KMS-11 (cell line): ENCODE measurements around the gene MYADM.

Experiments used
- H2AFZ ChIP-seq: fragments of 200-600 bp; sonication (generic); 2 replicates; pipeline ENCODE4 v1.6.1; 2016; ENCODE audit warnings: antibody characterized with exemption, mixed run types, low read depth
- H3K27ac ChIP-seq: fragments of 200-600 bp; sonication (generic); 2 replicates; pipeline ENCODE4 v1.6.1; 2016; ENCODE audit warnings: mild to moderate bottlenecking, mixed run types
- H3K27me3 ChIP-seq: fragments of 200-600 bp; sonication (generic); 2 replicates; pipeline ENCODE4 v1.6.1; 2017; ENCODE audit warnings: mild to moderate bottlenecking, low read depth, mixed run types, moderate library complexity; ENCODE audit not compliant: insufficient read depth
- H3K36me3 ChIP-seq: fragments of 200-600 bp; sonication (generic); 2 replicates; pipeline ENCODE4 v1.6.1; 2017; ENCODE audit warnings: mild to moderate bottlenecking, mixed run types; ENCODE audit not compliant: insufficient read depth
- H3K4me1 ChIP-seq: fragments of 200-600 bp; sonication (generic); 2 replicates; pipeline ENCODE4 v1.6.1; 2016; ENCODE audit warnings: mild to moderate bottlenecking, low read depth, mixed run types; ENCODE audit not compliant: poor library complexity, severe bottlenecking
- H3K4me2 ChIP-seq: fragments of 200-600 bp; sonication (generic); 2 replicates; pipeline ENCODE4 v1.7.0; 2016; ENCODE audit warnings: mild to moderate bottlenecking, mixed run types
- H3K4me3 ChIP-seq: fragments of 200-600 bp; sonication (generic); IDR thresholded peaks from 2 replicates; pipeline ENCODE4 v1.6.1; 2017; ENCODE audit warnings: low read depth, low read length, mixed read lengths; ENCODE audit not compliant: insufficient read depth
- H3K79me2 ChIP-seq: fragments of 200-600 bp; sonication (generic); 2 replicates; pipeline ENCODE4 v1.6.1; 2016; ENCODE audit warnings: low read depth, mixed run types; ENCODE audit not compliant: insufficient read depth
- H3K9ac ChIP-seq: fragments of 200-600 bp; sonication (generic); 2 replicates; pipeline ENCODE4 v1.6.1; 2016; ENCODE audit warnings: mild to moderate bottlenecking, mixed run types
- H4K20me1 ChIP-seq: fragments of 200-600 bp; sonication (generic); 2 replicates; pipeline ENCODE4 v1.6.1; 2016; ENCODE audit warnings: mild to moderate bottlenecking, mixed run types; ENCODE audit not compliant: insufficient read depth
- TF ChIP-seq, protein P1 (sequence below): fragments of 200-600 bp; sonication (generic); conservative IDR thresholded peaks from 2 replicates; pipeline ENCODE4 v1.6.1; 2017; ENCODE audit warnings: low read depth, mild to moderate bottlenecking, antibody characterized with exemption, low read length, moderate library complexity, mixed read lengths

The MYADM gene

DNA sequence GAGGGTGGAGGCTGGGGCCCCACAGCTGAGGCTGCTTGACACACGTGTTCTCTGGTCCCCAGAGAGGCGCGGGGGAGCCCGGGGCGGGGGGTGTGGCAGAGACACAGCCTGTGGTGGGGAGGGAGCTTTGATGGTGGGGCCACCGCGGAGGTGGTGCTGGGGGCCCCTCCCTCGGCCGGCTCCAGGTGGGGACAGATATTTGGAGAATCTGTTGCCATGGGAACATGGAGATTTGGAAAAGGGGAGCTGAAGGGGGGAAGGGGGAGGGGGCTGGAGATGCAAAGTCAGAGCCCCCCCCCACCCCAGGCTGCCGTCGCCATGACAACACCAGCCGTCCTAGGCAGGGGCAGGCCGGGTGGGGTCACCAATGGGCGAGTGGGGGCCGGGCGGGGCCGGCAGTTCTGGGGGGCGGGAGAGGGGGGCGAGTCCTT, 15.6 kb downstream of the MYADM start:
- Histone ChIP-seq H4K20me1 (no peaks in the 10 kb centered on the region), H3K9ac (no peak overlapping the region), H3K36me3 (no peaks in the 10 kb centered on the region), H3K27me3 (peaks cover 8% of the 10 kb centered on the region; the same call in 1 of the 2 replicates), H3K79me2 (no peaks in the 10 kb centered on the region), H3K4me2 (no peak overlapping the region), H3K4me1 (no peaks in the 10 kb centered on the region), H3K27ac (no peak overlapping the region), H3K4me3 (no peak overlapping the region), H2AFZ (no peak overlapping the region)
- TF ChIP-seq, protein P1, sequence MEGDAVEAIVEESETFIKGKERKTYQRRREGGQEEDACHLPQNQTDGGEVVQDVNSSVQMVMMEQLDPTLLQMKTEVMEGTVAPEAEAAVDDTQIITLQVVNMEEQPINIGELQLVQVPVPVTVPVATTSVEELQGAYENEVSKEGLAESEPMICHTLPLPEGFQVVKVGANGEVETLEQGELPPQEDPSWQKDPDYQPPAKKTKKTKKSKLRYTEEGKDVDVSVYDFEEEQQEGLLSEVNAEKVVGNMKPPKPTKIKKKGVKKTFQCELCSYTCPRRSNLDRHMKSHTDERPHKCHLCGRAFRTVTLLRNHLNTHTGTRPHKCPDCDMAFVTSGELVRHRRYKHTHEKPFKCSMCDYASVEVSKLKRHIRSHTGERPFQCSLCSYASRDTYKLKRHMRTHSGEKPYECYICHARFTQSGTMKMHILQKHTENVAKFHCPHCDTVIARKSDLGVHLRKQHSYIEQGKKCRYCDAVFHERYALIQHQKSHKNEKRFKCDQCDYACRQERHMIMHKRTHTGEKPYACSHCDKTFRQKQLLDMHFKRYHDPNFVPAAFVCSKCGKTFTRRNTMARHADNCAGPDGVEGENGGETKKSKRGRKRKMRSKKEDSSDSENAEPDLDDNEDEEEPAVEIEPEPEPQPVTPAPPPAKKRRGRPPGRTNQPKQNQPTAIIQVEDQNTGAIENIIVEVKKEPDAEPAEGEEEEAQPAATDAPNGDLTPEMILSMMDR, result no peak

DNA sequence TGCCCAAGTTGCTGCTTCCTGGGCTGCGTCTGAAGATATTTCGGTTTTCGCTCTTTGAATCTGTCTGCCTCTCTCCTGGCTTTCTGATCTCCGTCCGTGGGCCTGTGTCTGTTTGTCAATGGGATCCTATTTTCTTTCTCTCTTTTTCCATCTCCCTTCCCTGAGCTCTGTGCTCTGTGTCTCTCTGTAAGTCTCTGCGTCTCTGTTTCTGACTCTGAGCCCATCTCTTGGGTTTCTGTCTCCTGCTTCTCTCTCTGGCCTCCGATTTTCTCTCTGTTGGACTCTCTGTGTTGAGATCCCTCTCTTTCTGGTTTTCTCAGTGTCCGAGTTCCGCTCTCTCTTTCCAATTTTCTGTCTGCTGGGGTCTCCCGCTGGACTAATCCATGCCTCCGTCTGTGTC, 16.1 kb downstream of the MYADM start:
- Histone ChIP-seq H2AFZ (no peak overlapping the region), H3K9ac (no peak overlapping the region), H3K27ac (no peak overlapping the region), H3K36me3 (no peaks in the 10 kb centered on the region), H3K4me1 (no peaks in the 10 kb centered on the region), H3K4me3 (no peak overlapping the region), H3K79me2 (no peaks in the 10 kb centered on the region), H4K20me1 (no peaks in the 10 kb centered on the region), H3K27me3 (peaks cover 7% of the 10 kb centered on the region; the same call in 1 of the 2 replicates), H3K4me2 (no peak overlapping the region)
- TF ChIP-seq, protein P1, result no peak

DNA sequence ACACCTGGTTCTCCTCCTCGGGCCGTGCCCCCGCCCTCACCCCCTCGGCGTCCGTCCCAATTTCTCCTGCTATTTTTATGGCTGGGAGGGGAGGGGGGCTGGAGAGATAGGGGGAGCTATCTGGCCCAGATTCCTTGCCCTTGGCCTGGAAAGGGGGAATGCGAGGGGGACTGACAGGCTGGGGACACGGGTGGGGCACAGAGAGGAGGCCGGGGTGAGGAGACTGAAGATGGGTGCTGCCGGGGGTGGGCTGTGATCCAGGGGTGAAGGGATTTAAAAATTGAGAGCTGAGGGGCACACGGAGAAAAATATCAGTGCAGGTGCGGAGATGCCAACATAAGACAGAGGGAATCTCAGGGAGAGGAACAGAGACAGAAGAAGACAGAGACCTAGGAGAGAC, 16.6 kb downstream of the MYADM start:
- Histone ChIP-seq H4K20me1 (no peaks in the 10 kb centered on the region), H3K27me3 (peaks cover 7% of the 10 kb centered on the region; the same call in 1 of the 2 replicates), H3K36me3 (no peaks in the 10 kb centered on the region), H3K4me3 (no peak overlapping the region), H3K9ac (no peak overlapping the region), H2AFZ (no peak overlapping the region), H3K79me2 (no peaks in the 10 kb centered on the region), H3K4me1 (no peaks in the 10 kb centered on the region), H3K27ac (no peak overlapping the region), H3K4me2 (no peak overlapping the region)
- TF ChIP-seq, protein P1, result no peak

DNA sequence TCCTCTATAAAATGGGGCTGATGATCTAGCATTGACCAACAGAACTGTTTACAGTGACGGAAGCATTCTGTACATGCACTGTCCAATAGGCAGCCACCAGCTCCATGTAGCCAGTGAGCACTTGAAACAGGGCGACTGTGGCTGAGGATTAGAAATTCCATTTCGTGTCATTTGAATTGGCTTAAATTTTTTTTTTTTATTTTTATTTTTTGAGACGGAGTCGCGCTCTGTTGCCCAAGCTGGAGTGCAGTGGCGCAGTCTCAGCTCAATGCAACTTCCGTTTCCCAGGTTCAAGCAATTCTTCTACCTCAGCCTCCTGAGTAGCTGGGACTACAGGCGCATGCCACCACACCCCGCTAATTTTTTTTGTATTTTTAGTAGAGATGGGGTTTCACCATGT, 17.4 kb downstream of the MYADM start:
- H3K36me3 ChIP-seq, result no peaks in the 10 kb centered on the region
- H3K79me2 ChIP-seq, result no peaks in the 10 kb centered on the region
- H3K4me2 ChIP-seq, result no peak overlapping the region

More for the DNA sequence above, 17.4 kb downstream of the MYADM start:
- Histone ChIP-seq H4K20me1 (no peaks in the 10 kb centered on the region), H2AFZ (no peak overlapping the region), H3K9ac (no peak overlapping the region), H3K27me3 (peaks cover 7% of the 10 kb centered on the region; the same call in 1 of the 2 replicates), H3K27ac (no peak overlapping the region), H3K4me1 (no peaks in the 10 kb centered on the region), H3K4me3 (no peak overlapping the region)
- TF ChIP-seq, protein P1, result no peak
